ENCODE measurements around the gene CNPY1.

DNA sequence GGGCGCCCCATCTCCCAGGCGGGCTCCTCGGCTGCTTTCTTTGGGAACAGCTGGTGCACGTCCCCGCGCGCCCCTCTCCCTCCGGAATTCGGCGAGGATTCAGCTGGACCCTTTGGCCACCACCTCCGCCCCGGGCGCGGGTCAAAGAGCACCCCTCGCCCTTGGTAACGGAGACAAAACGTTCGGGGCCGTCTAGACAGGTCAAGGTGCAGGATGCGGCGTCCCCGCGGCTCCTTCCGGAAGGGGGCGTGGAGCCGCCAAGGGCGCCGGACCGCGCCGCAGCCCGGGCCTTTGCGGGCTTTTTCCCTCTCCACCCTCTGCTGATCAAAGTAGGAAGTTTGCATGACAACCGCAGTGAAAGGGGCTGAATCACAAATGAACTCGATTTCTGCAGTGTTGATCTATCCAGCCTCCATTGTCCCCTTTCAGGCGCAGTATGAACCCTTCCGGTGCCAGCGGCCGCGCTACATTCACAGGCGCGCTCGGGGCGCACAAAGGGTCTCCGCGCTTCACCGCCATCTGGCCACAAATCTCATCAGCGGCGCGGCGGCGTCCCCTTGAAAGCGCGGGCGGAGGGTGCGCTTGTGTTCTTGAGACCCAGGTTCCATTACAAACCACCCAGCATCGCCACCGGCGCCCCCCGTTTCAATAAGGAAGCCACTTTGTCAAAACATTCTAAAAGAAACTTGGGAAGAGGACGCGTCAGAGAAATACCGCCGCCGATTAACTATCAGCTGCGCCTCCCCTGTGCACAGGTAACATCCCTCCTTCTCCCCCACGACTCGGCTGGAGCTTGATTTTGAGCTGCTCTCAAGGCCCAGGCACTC is 36.4 kb downstream of the CNPY1 start:
- no peak for TF ChIP-seq POLR2A (IDR thresholded peaks at IDR 0.05; ENCODE audit: low read length)
- TF ChIP-seq GATA1 (IDR thresholded peaks at IDR 0.05; ENCODE audit: low read depth, low read length) = no peak

Data from erythroblast (primary cell).